ENCODE measurements around the gene HOXA2.

- TF ChIP-seq ZNF10 (tag by site-specific recombination; IDR thresholded peaks at IDR 0.05) (no peak), ZNF596 (tag by site-specific recombination; IDR thresholded peaks at IDR 0.05) (no peak), ZIC2 (tag by site-specific recombination; IDR thresholded peaks at IDR 0.05) (no peak)
Observed at GRCh38 chr7:27091105-27091504, 11.4 kb downstream of the HOXA2 start.

Data from HEK293 (cell line).